ENCODE measurements around the gene MYO16. TPM values are rescaled to one million over a fixed set of nuclear protein-coding genes. Genes with fewer than 3 reads are reported as not detected.
A peak's percentile ranks its signal among the peaks of the same experiment; 100 is the strongest.

MYO16 gene
- total RNA-seq, 1 donor from 2014 or later = not detected

GRCh38 chr13:108597943-108598342 is 31.5 kb upstream of the MYO16 start:
- intact Hi-C loops (cut with DNase I) = no loop called here
- TF ChIP-seq CTCF (IDR thresholded peaks at IDR 0.05) = no peak
- Histone ChIP-seq H3K27ac (no peak overlapping the region), H3K27me3 (no peaks in the 10 kb centered on the region), H3K4me3 (no peak overlapping the region), H3K36me3 (no peaks in the 10 kb centered on the region), H3K9me3 (no peaks in the 10 kb centered on the region), H3K4me1 (no peaks in the 10 kb centered on the region)
- DNase-seq (ENCODE audit: low spot score in 2 of 2) = no peak

GRCh38 chr13:108606424-108606823 is 23.0 kb upstream of the MYO16 start:
- DNase-seq (ENCODE audit: low spot score in 2 of 2) = no peak
- Histone ChIP-seq H3K27me3 (no peaks in the 10 kb centered on the region), H3K9me3 (no peaks in the 10 kb centered on the region), H3K36me3 (no peaks in the 10 kb centered on the region), H3K4me3 (no peak overlapping the region), H3K4me1 (no peaks in the 10 kb centered on the region), H3K27ac (no peak overlapping the region)
- TF ChIP-seq CTCF (IDR thresholded peaks at IDR 0.05) = no peak
- intact Hi-C loops (cut with DNase I) = no loop called here

- peak in 1 of 3 experiments; percentile 7 for TF ChIP-seq CTCF (IDR thresholded peaks at IDR 0.05)
- H3K4me1 ChIP-seq = no peaks in the 10 kb centered on the region
- intact Hi-C loops (cut with DNase I) = no loop called here
- no peak for DNase-seq (ENCODE audit: low spot score in 2 of 2)
- no peak overlapping the region for H3K4me3 ChIP-seq
- no peak overlapping the region for H3K27ac ChIP-seq
- H3K27me3 ChIP-seq = no peaks in the 10 kb centered on the region
- no peaks in the 10 kb centered on the region for H3K9me3 ChIP-seq
- no peaks in the 10 kb centered on the region for H3K36me3 ChIP-seq
Observed at GRCh38 chr13:108609353-108609752, 20.1 kb upstream of the MYO16 start.

GRCh38 chr13:108610507-108610906 is 18.9 kb upstream of the MYO16 start:
- no peaks in the 10 kb centered on the region for H3K9me3 ChIP-seq
- DNase-seq (ENCODE audit: low spot score in 2 of 2) = no peak
- TF ChIP-seq CTCF (IDR thresholded peaks at IDR 0.05) = no peak
- H3K27me3 ChIP-seq = no peaks in the 10 kb centered on the region
- H3K27ac ChIP-seq = no peak overlapping the region
- H3K36me3 ChIP-seq = no peaks in the 10 kb centered on the region
- H3K4me3 ChIP-seq = no peak overlapping the region
- intact Hi-C loops (cut with DNase I) = no loop called here
- no peaks in the 10 kb centered on the region for H3K4me1 ChIP-seq

GRCh38 chr13:108615241-108615640 is 14.2 kb upstream of the MYO16 start:
- no peak for DNase-seq (ENCODE audit: low spot score in 2 of 2)
- intact Hi-C loops (cut with DNase I) = no loop called here
- TF ChIP-seq CTCF (IDR thresholded peaks at IDR 0.05) = no peak

GRCh38 chr13:108618233-108618632 is 11.2 kb upstream of the MYO16 start:
- no peak overlapping the region for H3K4me3 ChIP-seq
- no peak overlapping the region for H3K27ac ChIP-seq
- no peak for TF ChIP-seq CTCF (IDR thresholded peaks at IDR 0.05)
- H3K4me1 ChIP-seq = no peaks in the 10 kb centered on the region
- no peaks in the 10 kb centered on the region for H3K27me3 ChIP-seq
- H3K9me3 ChIP-seq = no peaks in the 10 kb centered on the region
- H3K36me3 ChIP-seq = no peaks in the 10 kb centered on the region
- DNase-seq (ENCODE audit: low spot score in 2 of 2) = no peak
- intact Hi-C loops (cut with DNase I) = no loop called here

More at GRCh38 chr13:108615241-108615640, 14.2 kb upstream of the MYO16 start:
- Histone ChIP-seq H3K36me3 (no peaks in the 10 kb centered on the region), H3K27me3 (no peaks in the 10 kb centered on the region), H3K4me1 (no peaks in the 10 kb centered on the region), H3K4me3 (no peak overlapping the region), H3K27ac (no peak overlapping the region), H3K9me3 (no peaks in the 10 kb centered on the region)

Data from ascending aorta (tissue), 2 donors.